Vein endothelial cell (primary cell): ENCODE results near the gene ADGRG2. TPM values are rescaled to one million over a fixed set of nuclear protein-coding genes. Genes with fewer than 3 reads are reported as not detected.

Experiments used
- total RNA-seq: library from RNA; depleted of rRNA; stranded (reverse); fragments of >200 nt; gene quantifications from 2 replicates; pipeline ENCODE4 v1.2.3, GENCODE V29; 2012

The ADGRG2 gene, protein sequence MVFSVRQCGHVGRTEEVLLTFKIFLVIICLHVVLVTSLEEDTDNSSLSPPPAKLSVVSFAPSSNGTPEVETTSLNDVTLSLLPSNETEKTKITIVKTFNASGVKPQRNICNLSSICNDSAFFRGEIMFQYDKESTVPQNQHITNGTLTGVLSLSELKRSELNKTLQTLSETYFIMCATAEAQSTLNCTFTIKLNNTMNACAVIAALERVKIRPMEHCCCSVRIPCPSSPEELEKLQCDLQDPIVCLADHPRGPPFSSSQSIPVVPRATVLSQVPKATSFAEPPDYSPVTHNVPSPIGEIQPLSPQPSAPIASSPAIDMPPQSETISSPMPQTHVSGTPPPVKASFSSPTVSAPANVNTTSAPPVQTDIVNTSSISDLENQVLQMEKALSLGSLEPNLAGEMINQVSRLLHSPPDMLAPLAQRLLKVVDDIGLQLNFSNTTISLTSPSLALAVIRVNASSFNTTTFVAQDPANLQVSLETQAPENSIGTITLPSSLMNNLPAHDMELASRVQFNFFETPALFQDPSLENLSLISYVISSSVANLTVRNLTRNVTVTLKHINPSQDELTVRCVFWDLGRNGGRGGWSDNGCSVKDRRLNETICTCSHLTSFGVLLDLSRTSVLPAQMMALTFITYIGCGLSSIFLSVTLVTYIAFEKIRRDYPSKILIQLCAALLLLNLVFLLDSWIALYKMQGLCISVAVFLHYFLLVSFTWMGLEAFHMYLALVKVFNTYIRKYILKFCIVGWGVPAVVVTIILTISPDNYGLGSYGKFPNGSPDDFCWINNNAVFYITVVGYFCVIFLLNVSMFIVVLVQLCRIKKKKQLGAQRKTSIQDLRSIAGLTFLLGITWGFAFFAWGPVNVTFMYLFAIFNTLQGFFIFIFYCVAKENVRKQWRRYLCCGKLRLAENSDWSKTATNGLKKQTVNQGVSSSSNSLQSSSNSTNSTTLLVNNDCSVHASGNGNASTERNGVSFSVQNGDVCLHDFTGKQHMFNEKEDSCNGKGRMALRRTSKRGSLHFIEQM
- total RNA-seq = not detected in 2 replicates

DNA sequence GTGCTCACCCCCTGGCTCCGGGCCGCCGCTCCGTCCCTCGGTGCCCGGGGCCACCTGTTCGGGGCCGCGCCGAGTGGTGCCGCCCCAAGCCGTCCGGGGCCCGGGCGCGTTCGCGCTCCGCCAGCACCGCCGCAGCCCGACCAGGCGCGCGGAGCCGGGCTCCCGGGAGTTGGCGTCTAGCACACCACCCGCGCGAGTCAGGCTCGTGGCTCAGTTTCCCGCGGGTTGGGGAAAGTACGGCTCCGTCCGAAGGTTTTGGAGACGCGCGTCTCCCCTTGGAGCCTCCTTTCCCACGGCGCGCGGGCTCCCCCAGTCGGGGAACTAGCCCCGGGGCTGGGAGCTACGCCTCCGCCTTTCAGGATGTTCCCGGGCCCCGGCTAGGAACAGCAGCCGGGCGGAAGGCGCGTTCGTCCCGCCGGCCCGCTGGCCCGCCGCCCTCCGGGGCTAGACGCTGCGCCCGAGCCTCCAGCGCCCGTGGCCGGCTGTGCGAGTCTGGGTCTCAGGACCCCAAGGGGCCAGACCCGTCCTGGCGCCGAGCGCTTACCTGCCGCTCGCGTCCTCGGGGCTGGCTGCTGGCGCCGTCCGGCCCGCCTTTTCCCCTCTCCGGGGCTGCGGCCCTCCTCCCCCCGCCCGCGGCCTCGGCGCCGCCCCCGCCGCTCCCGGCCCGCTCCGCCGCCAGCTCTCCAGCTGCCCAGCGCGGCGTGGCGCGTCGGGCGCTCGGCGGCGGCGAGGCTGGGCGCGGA, at the start of gene ADGRG2:
TSS of gene ADGRG2 (minus strand) at position 571 of the 743 bp plus-strand sequence. CDS start 53,634 bp downstream, outside the sequence.

DNA sequence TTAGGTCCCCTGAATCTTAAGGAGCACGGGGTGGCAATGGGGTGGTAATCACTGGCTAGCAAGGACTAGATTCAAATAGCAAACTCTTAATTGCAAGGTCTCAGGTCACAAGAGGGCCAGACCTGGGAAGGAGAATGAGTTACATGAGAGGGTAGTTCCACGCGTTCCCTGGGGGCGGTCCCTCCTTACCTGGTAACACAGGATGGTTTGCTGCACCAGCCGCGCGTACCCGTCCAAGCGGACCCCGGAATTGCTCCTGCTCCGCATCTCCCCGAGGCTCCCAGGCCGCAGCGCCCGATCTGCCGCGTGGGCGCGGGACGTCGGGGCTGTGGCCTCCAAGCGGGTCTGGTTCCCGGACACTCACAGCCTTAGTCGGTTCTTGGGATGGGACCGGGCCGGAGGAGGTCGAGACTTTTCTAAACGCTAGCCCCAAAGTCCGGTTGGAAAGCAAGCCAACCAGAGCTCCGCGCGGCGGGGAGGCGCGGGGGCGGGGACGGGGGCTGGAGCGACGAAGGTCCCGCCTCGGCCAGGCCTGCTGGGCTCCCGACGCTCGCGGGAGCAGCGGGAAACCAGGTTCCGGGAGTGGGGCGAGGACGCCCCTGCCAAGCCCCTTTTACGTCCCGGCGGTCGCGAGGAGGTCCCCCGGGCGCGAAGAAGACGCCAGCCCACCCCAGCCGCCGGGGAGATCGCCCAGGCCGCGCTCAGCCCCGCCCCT, 138.4 kb downstream of the ADGRG2 start, which contains the start of gene PHKA2:
TSS of gene PHKA2 (minus strand) at position 449 of the 715 bp plus-strand sequence. CDS start at position 267, 182 bp downstream.

Other genes with a start within 250 kb of the ADGRG2 start
- 8.5 and 10.0 TPM in 2 replicates for gene PHKA2, start 138.4 kb downstream of the ADGRG2 start, total RNA-seq
- 38.7 and 44.7 TPM in 2 replicates for gene PDHA1, start 221.5 kb upstream of the ADGRG2 start, total RNA-seq